ENCODE measurements around the gene MED26. TPM values are rescaled to one million over a fixed set of nuclear protein-coding genes. Genes with fewer than 3 reads are reported as not detected.

The MED26 gene
- total RNA-seq, 4 donors from 2014 or later: 7.2 to 15.5 (median 8.2) TPM

DNA sequence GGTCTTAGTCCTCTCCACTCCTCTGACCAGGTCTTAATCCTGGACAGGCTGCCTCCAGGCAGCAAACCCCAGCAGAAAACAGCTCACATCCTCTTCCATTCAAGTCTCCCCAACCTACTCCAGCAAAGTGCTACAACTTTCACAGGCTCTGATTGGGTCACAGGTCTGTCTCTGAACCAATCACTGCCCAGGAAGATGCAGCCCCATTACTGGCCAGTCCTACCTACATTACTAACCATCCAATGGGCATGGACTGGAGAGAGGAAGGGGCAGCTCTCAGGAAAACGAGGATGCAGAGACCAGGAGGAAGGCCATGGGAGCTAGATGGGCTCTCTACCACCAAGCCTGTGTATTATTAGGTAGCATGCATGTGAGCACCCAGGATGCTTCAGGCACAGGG, 12.2 kb downstream of the MED26 start:
- TF ChIP-seq, protein P1, sequence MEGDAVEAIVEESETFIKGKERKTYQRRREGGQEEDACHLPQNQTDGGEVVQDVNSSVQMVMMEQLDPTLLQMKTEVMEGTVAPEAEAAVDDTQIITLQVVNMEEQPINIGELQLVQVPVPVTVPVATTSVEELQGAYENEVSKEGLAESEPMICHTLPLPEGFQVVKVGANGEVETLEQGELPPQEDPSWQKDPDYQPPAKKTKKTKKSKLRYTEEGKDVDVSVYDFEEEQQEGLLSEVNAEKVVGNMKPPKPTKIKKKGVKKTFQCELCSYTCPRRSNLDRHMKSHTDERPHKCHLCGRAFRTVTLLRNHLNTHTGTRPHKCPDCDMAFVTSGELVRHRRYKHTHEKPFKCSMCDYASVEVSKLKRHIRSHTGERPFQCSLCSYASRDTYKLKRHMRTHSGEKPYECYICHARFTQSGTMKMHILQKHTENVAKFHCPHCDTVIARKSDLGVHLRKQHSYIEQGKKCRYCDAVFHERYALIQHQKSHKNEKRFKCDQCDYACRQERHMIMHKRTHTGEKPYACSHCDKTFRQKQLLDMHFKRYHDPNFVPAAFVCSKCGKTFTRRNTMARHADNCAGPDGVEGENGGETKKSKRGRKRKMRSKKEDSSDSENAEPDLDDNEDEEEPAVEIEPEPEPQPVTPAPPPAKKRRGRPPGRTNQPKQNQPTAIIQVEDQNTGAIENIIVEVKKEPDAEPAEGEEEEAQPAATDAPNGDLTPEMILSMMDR (IDR thresholded peaks at IDR 0.05): no peak
- ATAC-seq (ENCODE audit: low FRiP score) (no peak), DNase-seq (ENCODE audit: low spot score) (no peak)

DNA sequence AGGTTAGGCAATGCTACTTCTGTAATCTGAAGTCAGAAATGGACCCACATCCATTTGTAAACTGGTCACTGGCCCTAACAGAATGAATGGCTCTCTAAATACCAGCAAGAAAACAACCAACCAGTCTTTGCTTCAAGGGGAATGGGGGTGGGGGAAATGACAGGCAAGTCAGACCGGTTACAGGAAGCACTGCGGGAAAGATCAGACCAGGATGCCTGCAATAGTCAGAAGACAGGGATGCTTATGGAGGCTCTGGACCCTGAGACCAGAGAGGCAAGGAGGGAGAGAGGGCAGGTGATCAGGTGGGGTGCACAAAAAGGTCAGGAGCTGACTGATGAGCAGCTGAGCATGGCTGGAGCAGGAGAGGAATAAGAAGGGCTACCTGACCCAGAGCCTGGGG, 13.1 kb downstream of the MED26 start:
- ATAC-seq (ENCODE audit: low FRiP score): no peak
- TF ChIP-seq, protein P1 (IDR thresholded peaks at IDR 0.05): no peak
- DNase-seq (ENCODE audit: low spot score): no peak

DNA sequence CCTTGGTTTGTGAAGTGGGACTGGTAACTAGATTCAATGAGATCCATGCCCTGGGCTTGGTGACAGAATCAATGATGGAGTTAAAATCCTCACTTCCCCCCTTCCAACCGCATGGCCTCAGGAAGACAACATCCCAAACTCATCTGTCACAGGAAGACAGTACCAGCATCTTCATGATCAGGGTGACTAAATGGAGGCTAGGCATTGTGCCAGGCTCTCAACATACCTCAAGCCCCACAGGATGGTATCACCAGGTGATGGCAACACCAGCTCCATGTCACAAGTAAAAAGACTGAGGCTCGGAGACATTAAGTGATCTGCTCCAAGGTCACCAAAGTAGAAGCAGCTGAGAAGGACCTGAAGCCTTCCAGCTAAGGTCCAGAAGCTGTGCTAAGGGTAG, 14.2 kb downstream of the MED26 start:
- ATAC-seq (ENCODE audit: low FRiP score) (no peak), DNase-seq (ENCODE audit: low spot score) (no peak)
- TF ChIP-seq, protein P1 (IDR thresholded peaks at IDR 0.05): no peak

DNA sequence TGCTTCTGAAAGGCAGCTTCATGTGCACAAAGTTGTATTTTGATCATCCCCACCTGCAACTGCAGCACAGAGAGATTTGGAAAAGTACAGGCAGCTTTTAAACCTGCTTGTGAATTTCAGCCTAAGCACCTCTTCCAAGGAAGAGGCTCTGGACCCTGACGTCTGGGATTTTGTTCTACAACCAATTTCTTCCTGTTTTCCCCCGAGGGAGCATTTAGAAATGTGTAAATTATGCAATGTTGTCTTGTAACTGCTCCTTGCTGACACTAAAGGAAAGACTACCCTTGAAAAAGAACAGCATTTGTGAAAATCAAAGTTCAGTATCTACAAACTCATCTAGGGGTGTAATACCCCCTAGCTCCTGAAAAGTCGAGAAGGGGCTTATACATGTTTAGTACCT, 15.4 kb downstream of the MED26 start:
- TF ChIP-seq, protein P1 (IDR thresholded peaks at IDR 0.05): no peak
- no peak for ATAC-seq (ENCODE audit: low FRiP score)

DNA sequence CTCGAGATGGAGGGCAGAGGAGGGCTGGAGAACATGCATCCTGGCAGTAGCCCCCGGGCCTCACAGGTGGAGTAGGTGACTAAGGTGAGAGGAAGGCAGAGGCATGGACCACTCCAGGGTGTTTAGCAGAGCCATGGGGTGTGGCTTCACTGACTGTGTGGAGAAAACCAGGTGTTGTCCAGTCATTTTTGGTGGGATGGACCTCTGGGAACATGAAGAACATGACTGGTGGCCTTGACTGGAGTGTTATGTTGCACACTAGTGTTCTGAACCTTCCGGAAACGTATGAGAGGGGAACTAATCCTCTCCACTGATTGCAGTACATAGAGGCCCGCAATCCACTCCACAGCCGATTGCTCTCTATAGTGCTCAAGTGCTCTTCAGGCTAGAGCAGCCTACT, 16.9 kb downstream of the MED26 start:
- no peak for ATAC-seq (ENCODE audit: low FRiP score)
- no peak for DNase-seq (ENCODE audit: low spot score)
- TF ChIP-seq, protein P1 (IDR thresholded peaks at IDR 0.05): no peak

More for the DNA sequence above, 15.4 kb downstream of the MED26 start:
- no peak for DNase-seq (ENCODE audit: low spot score)

DNA sequence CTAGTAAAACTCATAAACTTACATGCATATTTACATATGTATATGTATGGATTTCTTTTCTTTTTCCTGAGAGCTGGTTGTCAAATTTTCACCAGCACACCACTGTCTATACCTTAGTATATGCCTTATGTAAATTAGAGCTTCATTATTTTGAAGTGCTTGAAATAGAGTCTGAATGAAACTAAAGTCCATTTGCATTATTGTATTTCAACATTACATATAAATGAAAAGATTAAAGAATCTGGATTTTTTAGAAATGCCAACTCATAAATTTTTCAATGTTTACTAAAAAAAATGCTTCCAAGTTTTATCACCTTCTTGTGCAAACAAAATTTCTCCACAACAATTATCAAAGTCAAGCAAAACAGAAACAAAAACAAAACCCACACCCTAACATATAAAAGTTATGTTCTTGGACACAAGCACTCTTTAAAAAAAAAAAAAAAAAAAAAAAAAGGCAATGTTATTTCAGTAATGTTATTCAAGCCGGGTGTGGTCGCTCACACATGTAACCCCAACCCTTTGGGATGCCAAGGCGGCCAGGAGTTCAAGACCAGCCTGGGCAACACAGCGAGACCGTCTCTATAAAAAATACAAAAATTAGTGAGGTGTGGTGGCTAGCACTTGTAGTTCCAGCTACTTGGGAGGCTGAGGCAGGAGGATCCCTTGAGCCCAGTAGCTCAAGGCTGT, 18.3 kb downstream of the MED26 start:
- no peak for ATAC-seq (ENCODE audit: low FRiP score)
- TF ChIP-seq, protein P1 (IDR thresholded peaks at IDR 0.05): no peak

DNA sequence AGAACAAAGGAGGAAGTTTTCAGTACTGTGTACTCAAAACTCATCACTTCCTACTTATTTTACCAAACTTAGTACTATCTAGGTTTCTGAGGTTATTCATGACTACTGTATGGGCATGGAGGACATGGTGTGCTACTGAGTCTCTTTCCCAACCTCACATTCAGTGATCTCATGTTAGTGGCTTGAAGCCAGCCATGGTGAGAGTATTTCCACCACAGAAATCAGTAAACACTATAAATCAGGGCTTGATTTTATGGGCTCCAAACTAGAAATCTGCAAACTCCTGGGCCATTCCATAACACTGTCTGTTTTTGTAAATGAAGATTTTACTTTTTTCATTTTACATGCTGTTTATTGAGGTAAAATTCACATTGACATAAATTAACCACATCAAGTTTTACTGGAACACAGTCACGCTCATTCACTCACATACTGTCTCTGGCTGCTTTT, 19.7 kb downstream of the MED26 start:
- ATAC-seq (ENCODE audit: low FRiP score) (peak; percentile 83), DNase-seq (ENCODE audit: low spot score) (no peak)
- TF ChIP-seq, protein P1 (IDR thresholded peaks at IDR 0.05): no peak

More for the DNA sequence above, 18.3 kb downstream of the MED26 start:
- no peak for DNase-seq (ENCODE audit: low spot score)
